ENCODE data around the gene TTLL5.

TTLL5 gene

DNA sequence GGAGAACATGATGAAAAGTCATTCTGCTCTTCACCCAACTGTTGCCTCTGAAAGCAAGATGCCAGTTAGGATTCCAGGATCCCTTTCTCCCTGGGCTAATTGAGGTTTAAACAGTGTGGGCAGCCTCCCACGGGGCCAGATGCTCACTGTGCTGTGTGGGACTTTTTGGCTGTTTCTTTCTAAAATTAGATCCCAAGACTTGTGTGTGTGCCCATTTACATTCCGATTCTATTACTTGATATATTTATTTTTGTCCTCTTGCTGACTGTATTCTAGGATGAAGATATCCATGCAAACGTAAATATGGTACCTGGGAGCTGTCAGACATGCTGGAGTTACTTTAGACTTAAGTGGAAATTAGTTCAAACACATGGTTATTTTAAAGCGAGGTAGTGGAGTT is 330.7 kb downstream of the TTLL5 start:
- TF ChIP-seq POLR2AphosphoS5 (IDR thresholded peaks at IDR 0.05; ENCODE audit: low read depth) (no peak), CTCF (IDR thresholded peaks at IDR 0.05; ENCODE audit: insufficient read depth, low read length) (no peak), GABPA (IDR thresholded peaks at IDR 0.05; ENCODE audit: low read depth) (no peak), SPI1 (IDR thresholded peaks at IDR 0.05; ENCODE audit: borderline replicate concordance, low read depth) (no peak)
- TF ChIP-seq, protein P1, sequence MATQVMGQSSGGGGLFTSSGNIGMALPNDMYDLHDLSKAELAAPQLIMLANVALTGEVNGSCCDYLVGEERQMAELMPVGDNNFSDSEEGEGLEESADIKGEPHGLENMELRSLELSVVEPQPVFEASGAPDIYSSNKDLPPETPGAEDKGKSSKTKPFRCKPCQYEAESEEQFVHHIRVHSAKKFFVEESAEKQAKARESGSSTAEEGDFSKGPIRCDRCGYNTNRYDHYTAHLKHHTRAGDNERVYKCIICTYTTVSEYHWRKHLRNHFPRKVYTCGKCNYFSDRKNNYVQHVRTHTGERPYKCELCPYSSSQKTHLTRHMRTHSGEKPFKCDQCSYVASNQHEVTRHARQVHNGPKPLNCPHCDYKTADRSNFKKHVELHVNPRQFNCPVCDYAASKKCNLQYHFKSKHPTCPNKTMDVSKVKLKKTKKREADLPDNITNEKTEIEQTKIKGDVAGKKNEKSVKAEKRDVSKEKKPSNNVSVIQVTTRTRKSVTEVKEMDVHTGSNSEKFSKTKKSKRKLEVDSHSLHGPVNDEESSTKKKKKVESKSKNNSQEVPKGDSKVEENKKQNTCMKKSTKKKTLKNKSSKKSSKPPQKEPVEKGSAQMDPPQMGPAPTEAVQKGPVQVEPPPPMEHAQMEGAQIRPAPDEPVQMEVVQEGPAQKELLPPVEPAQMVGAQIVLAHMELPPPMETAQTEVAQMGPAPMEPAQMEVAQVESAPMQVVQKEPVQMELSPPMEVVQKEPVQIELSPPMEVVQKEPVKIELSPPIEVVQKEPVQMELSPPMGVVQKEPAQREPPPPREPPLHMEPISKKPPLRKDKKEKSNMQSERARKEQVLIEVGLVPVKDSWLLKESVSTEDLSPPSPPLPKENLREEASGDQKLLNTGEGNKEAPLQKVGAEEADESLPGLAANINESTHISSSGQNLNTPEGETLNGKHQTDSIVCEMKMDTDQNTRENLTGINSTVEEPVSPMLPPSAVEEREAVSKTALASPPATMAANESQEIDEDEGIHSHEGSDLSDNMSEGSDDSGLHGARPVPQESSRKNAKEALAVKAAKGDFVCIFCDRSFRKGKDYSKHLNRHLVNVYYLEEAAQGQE (IDR thresholded peaks at IDR 0.05; ENCODE audit: insufficient replicate concordance, low read depth): no peak

GRCh38 chr14:75993567-75994041 is 332.6 kb downstream of the TTLL5 start:
- Histone ChIP-seq H3K27ac (replicated peaks) (no peak overlapping the region), H3K27me3 (ENCODE audit: insufficient read depth, poor library complexity, severe bottlenecking) (no peaks in the 10 kb centered on the region), H3K4me3 (replicated peaks; ENCODE audit: insufficient read depth, low read length) (no peak overlapping the region)
- TF ChIP-seq, protein P1 (IDR thresholded peaks at IDR 0.05; ENCODE audit: insufficient replicate concordance, low read depth): no peak
- TF ChIP-seq POLR2AphosphoS5 (IDR thresholded peaks at IDR 0.05; ENCODE audit: low read depth) (no peak), SPI1 (IDR thresholded peaks at IDR 0.05; ENCODE audit: borderline replicate concordance, low read depth) (no peak), GABPA (IDR thresholded peaks at IDR 0.05; ENCODE audit: low read depth) (no peak), CTCF (IDR thresholded peaks at IDR 0.05; ENCODE audit: insufficient read depth, low read length) (no peak)
- no peak for DNase-seq (ENCODE audit: low read depth in 1 of 2, low spot score in 1 of 2)

More for the DNA sequence above, 330.7 kb downstream of the TTLL5 start:
- Histone ChIP-seq H3K27ac (replicated peaks) (no peak overlapping the region), H3K4me3 (replicated peaks; ENCODE audit: insufficient read depth, low read length) (no peak overlapping the region), H3K27me3 (ENCODE audit: insufficient read depth, poor library complexity, severe bottlenecking) (no peaks in the 10 kb centered on the region)
- DNase-seq (ENCODE audit: low read depth in 1 of 2, low spot score in 1 of 2): no peak

GRCh38 chr14:75995372-75996041 is 334.5 kb downstream of the TTLL5 start:
- TF ChIP-seq, protein P1 (IDR thresholded peaks at IDR 0.05; ENCODE audit: insufficient replicate concordance, low read depth): no peak
- TF ChIP-seq GABPA (IDR thresholded peaks at IDR 0.05; ENCODE audit: low read depth): no peak
- no peak for TF ChIP-seq SPI1 (IDR thresholded peaks at IDR 0.05; ENCODE audit: borderline replicate concordance, low read depth)
- TF ChIP-seq CTCF (IDR thresholded peaks at IDR 0.05; ENCODE audit: insufficient read depth, low read length): no peak
- no peak for TF ChIP-seq POLR2AphosphoS5 (IDR thresholded peaks at IDR 0.05; ENCODE audit: low read depth)
- no peak overlapping the region for H3K27ac ChIP-seq (replicated peaks)
- H3K27me3 ChIP-seq (ENCODE audit: insufficient read depth, poor library complexity, severe bottlenecking): no peaks in the 10 kb centered on the region
- H3K4me3 ChIP-seq (replicated peaks; ENCODE audit: insufficient read depth, low read length): no peak overlapping the region
- DNase-seq (ENCODE audit: low read depth in 1 of 2, low spot score in 1 of 2): no peak
